ENCODE data around the gene FGF19. TPM values are rescaled to one million over a fixed set of nuclear protein-coding genes. Genes with fewer than 3 reads are reported as not detected.

FGF19 gene
- total and polyA plus RNA-seq, 9 of the 15 experiments (the other 6 are each of a cell fraction or from before 2014, with no cell fraction given), result 0.11 TPM; not detected in 8

DNA sequence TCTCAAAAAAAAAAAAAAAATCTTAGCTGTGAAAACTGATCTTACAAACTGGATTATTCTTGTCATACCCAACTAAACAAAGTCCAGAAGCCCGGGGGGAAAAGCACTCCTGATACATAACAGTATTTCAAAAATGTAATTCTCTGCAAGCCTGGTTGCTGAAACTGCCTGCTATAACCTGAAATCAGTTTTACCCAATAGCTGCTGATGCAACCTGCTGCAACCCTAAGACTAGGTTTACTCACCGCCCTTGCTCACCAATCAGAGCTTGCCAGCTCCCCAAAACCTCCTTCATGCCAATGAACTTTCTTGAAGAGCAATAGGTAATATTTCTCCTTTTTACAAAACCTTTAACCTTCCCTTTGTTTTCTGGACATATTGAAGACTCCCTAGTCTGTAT lies 12.4 kb downstream of the FGF19 start:
- no peak overlapping the region for H3K4me2 ChIP-seq (ENCODE audit: insufficient read depth, low read length)
- H3K27ac ChIP-seq (ENCODE audit: extremely low read depth, low read depth, low read length), result no peak overlapping the region
- H3K9me1 ChIP-seq (ENCODE audit: control insufficient read depth, insufficient read depth, low read length), result no peaks in the 10 kb centered on the region
- FAIRE-seq (no peak), DNase-seq (ENCODE audit: extremely low read depth in 1 of 4, low spot score in 3 of 4) (peak in 1 of 4 experiments; percentile 31), ATAC-seq (peak; percentile 64)
- no peaks in the 10 kb centered on the region for H3K36me3 ChIP-seq (ENCODE audit: control insufficient read depth, insufficient read depth, low read length)
- peaks cover 15% of the 10 kb centered on the region in 2 experiments for H3K27me3 ChIP-seq (ENCODE audit: control insufficient read depth in 2 of 2, insufficient read depth in 2 of 2, low read length in 2 of 2)
- H3K79me2 ChIP-seq (ENCODE audit: control insufficient read depth, insufficient read depth, low read length), result no peaks in the 10 kb centered on the region
- no TSS peak for BruUV-seq (replicated peaks)
- no peak overlapping the region for H3K9ac ChIP-seq (ENCODE audit: insufficient read depth in 1 of 2, low read depth in 2 of 2, low read length in 2 of 2)
- no peak overlapping the region for H2AFZ ChIP-seq (ENCODE audit: low read depth, low read length)
- intact Hi-C loops (cut with micrococcal nuclease) (no loop called here), in situ Hi-C loops (cut with MboI) (loop anchor here (5.0 kb wide), 2 partner anchors 106 to 506 kb away; no protein-coding TSS in a partner anchor)
- peaks cover 3 to 5% of the 10 kb centered on the region in 2 experiments; a peak in 4 of 5 replicates for H3K4me1 ChIP-seq (replicated peaks in 1 of 2; ENCODE audit: control insufficient read depth in 2 of 2, insufficient read depth in 2 of 2, low read length in 2 of 2)
- H3K4me3 ChIP-seq, result no peak overlapping the region
- POLR2A ChIA-PET, result interaction anchor here (0.6 to 1.0 kb wide), 2 partner anchors 8 to 669 kb away, joined by 3 read pairs; no protein-coding TSS in a partner anchor
- H4K20me1 ChIP-seq (replicated peaks; ENCODE audit: control insufficient read depth, insufficient read depth, low read length), result no peaks in the 10 kb centered on the region
- no peaks in the 10 kb centered on the region for H3K9me3 ChIP-seq (replicated peaks; ENCODE audit: control insufficient read depth, insufficient read depth, low read depth, low read length)
- 3% methylated on average over 2 of the region's 2 CpGs for WGBS (ENCODE audit: insufficient coverage, low coverage, missing lambda C conversion rate)
- CTCF ChIA-PET (ENCODE audit: low intra/inter-chr PET ratio), result no interaction called here
- TF ChIP-seq SOX6 (IDR thresholded peaks at IDR 0.05) (peak; percentile 46; the same call in 1 of the 2 replicates), ZNF511 (CRISPR knock-in tag; IDR thresholded peaks at IDR 0.05) (no peak), ZNF23 (CRISPR knock-in tag; IDR thresholded peaks at IDR 0.05) (no peak), ZFP36 (IDR thresholded peaks at IDR 0.05; ENCODE audit: low read depth, low read length, partially characterized antibody) (no peak), SNIP1 (IDR thresholded peaks at IDR 0.05; ENCODE audit: low read depth) (no peak), CTCFL (IDR thresholded peaks at IDR 0.05; ENCODE audit: borderline replicate concordance, insufficient read depth, low read depth, low read length, poor library complexity, severe bottlenecking) (no peak), ATF4 (CRISPR knock-in tag; IDR thresholded peaks at IDR 0.05) (0 out of 2 replicates have a peak, but pooled peaks have one; percentile 61), ARNT (IDR thresholded peaks at IDR 0.05) (no peak), TCF15 (CRISPR knock-in tag; IDR thresholded peaks at IDR 0.05) (no peak), POLR2AphosphoS2 (IDR thresholded peaks at IDR 0.05; ENCODE audit: low read length) (no peak), MEF2D (tag; conservative IDR thresholded peaks at IDR 0.05; ENCODE audit: low read depth) (no peak)
- TF ChIP-seq, protein P1, sequence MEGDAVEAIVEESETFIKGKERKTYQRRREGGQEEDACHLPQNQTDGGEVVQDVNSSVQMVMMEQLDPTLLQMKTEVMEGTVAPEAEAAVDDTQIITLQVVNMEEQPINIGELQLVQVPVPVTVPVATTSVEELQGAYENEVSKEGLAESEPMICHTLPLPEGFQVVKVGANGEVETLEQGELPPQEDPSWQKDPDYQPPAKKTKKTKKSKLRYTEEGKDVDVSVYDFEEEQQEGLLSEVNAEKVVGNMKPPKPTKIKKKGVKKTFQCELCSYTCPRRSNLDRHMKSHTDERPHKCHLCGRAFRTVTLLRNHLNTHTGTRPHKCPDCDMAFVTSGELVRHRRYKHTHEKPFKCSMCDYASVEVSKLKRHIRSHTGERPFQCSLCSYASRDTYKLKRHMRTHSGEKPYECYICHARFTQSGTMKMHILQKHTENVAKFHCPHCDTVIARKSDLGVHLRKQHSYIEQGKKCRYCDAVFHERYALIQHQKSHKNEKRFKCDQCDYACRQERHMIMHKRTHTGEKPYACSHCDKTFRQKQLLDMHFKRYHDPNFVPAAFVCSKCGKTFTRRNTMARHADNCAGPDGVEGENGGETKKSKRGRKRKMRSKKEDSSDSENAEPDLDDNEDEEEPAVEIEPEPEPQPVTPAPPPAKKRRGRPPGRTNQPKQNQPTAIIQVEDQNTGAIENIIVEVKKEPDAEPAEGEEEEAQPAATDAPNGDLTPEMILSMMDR (IDR thresholded peaks at IDR 0.05 in 2 of 3, conservative IDR thresholded peaks at IDR 0.05 in 1 of 3; ENCODE audit: insufficient read depth in 2 of 3, low read depth in 1 of 3, low read length in 3 of 3), result no peak
- TF ChIP-seq, protein P2, sequence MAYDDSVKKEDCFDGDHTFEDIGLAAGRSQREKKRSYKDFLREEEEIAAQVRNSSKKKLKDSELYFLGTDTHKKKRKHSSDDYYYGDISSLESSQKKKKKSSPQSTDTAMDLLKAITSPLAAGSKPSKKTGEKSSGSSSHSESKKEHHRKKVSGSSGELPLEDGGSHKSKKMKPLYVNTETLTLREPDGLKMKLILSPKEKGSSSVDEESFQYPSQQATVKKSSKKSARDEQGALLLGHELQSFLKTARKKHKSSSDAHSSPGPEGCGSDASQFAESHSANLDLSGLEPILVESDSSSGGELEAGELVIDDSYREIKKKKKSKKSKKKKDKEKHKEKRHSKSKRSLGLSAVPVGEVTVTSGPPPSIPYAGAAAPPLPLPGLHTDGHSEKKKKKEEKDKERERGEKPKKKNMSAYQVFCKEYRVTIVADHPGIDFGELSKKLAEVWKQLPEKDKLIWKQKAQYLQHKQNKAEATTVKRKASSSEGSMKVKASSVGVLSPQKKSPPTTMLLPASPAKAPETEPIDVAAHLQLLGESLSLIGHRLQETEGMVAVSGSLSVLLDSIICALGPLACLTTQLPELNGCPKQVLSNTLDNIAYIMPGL (CRISPR knock-in tag; IDR thresholded peaks at IDR 0.05), result no peak
